ENCODE measurements around the gene ESPN.

The ESPN gene

GRCh38 chr1:6460301-6461050, 35.9 kb downstream of the ESPN start:
- Histone ChIP-seq H3K27me3 (replicated peaks in 2 of 5; ENCODE audit: control insufficient read depth in 4 of 5, insufficient read depth in 5 of 5, low read length in 4 of 5) (peaks cover 0 to 53% (median 14%) of the 10 kb centered on the region in 5 experiments), H3K4me1 (ENCODE audit: control extremely low read depth in 1 of 4, control insufficient read depth in 4 of 4, insufficient read depth in 4 of 4, low read length in 3 of 4) (peaks cover 0 to 25% (median 23%) of the 10 kb centered on the region in 4 experiments), H3K36me3 (ENCODE audit: control insufficient read depth in 4 of 4, insufficient read depth in 4 of 4, low read length in 3 of 4) (peaks cover 0 to 5% (median 0%) of the 10 kb centered on the region in 4 experiments), H3K27ac (ENCODE audit: insufficient read depth in 1 of 2, low read depth in 1 of 2, low read length in 2 of 2, poor library complexity in 1 of 2, severe bottlenecking in 2 of 2) (no peak overlapping the region), H3K9me3 (ENCODE audit: control extremely low read depth in 1 of 5, control insufficient read depth in 4 of 5, insufficient read depth in 2 of 5, low read depth in 1 of 5, low read length in 4 of 5) (no peaks in the 10 kb centered on the region), H3K4me3 (ENCODE audit: control insufficient read depth in 1 of 7, extremely low read depth in 1 of 7, insufficient read depth in 4 of 7, low read depth in 2 of 7, low read length in 6 of 7) (peak overlapping the region in 3 of 7 experiments; percentile 5 to 42 (median 37))
- 34% methylated on average over 35 of the region's 39 CpGs for WGBS (ENCODE audit: insufficient coverage)
- DNase-seq: no peak
- ChIA-PET POLR2A (interaction anchor here (0.6 kb wide), 1 partner anchor 34 kb away, joined by 3 read pairs; no protein-coding TSS in a partner anchor), CTCF (interaction anchor here (0.7 to 1.6 kb wide), 3 partner anchors 13 to 256 kb away, joined by 3 to 6 read pairs (median 3); no protein-coding TSS in a partner anchor)

DNA sequence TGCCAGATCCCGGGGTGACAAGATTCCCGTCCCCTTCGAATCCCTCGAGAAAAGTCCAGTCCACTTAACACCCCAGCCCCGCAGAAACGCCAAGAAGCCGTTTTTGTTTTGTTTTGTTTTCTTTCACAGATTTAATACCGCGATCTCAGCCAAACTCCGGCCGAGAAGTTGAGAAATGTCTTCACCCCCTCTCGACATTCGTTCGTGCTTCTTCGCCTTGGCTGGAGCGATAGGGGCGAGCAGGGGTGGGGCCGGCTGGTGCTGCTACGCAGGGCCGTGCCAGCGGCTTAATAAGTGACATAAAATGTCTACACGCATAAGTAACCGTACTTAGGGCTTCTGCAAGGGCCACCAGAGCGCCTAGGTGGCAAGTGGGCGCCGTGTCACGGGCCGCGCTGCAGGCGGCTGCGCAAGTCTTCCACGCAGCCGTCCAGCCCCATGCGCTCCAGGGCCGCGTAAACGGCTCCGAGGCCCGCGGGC, 36.5 kb downstream of the ESPN start:
- Histone ChIP-seq H3K36me3 (ENCODE audit: control insufficient read depth in 4 of 4, insufficient read depth in 4 of 4, low read length in 3 of 4) (peaks cover 0 to 5% (median 0%) of the 10 kb centered on the region in 4 experiments), H3K4me1 (ENCODE audit: control extremely low read depth in 1 of 4, control insufficient read depth in 4 of 4, insufficient read depth in 4 of 4, low read length in 3 of 4) (peaks cover 0 to 30% (median 28%) of the 10 kb centered on the region in 4 experiments), H3K4me3 (ENCODE audit: control insufficient read depth in 1 of 7, extremely low read depth in 1 of 7, insufficient read depth in 4 of 7, low read depth in 2 of 7, low read length in 6 of 7) (no peak overlapping the region), H3K27ac (ENCODE audit: insufficient read depth in 1 of 2, low read depth in 1 of 2, low read length in 2 of 2, poor library complexity in 1 of 2, severe bottlenecking in 2 of 2) (no peak overlapping the region), H3K9me3 (ENCODE audit: control extremely low read depth in 1 of 5, control insufficient read depth in 4 of 5, insufficient read depth in 2 of 5, low read depth in 1 of 5, low read length in 4 of 5) (no peaks in the 10 kb centered on the region), H3K27me3 (replicated peaks in 2 of 5; ENCODE audit: control insufficient read depth in 4 of 5, insufficient read depth in 5 of 5, low read length in 4 of 5) (peaks cover 0 to 55% (median 12%) of the 10 kb centered on the region in 5 experiments)
- CTCF ChIA-PET: interaction anchor here (1.7 kb wide), 1 partner anchor 12 kb away, joined by 7 read pairs; no protein-coding TSS in a partner anchor
- 96% methylated on average over 40 of the region's 40 CpGs for WGBS (ENCODE audit: insufficient coverage)
- no peak for DNase-seq
- POLR2A ChIA-PET: no interaction called here

- peaks cover 0 to 5% (median 0%) of the 10 kb centered on the region in 4 experiments for H3K36me3 ChIP-seq (ENCODE audit: control insufficient read depth in 4 of 4, insufficient read depth in 4 of 4, low read length in 3 of 4)
- H3K27me3 ChIP-seq (replicated peaks in 2 of 5; ENCODE audit: control insufficient read depth in 4 of 5, insufficient read depth in 5 of 5, low read length in 4 of 5): peaks cover 0 to 55% (median 8%) of the 10 kb centered on the region in 5 experiments
- POLR2A ChIA-PET: no interaction called here
- CTCF ChIA-PET: interaction anchor here (0.7 to 1.7 kb wide), 3 partner anchors 11 to 24 kb away, joined by 3 to 7 read pairs (median 3); no protein-coding TSS in a partner anchor
- H3K27ac ChIP-seq (ENCODE audit: insufficient read depth in 1 of 2, low read depth in 1 of 2, low read length in 2 of 2, poor library complexity in 1 of 2, severe bottlenecking in 2 of 2): no peak overlapping the region
- peaks cover 0 to 31% (median 29%) of the 10 kb centered on the region in 4 experiments for H3K4me1 ChIP-seq (ENCODE audit: control extremely low read depth in 1 of 4, control insufficient read depth in 4 of 4, insufficient read depth in 4 of 4, low read length in 3 of 4)
- H3K9me3 ChIP-seq (ENCODE audit: control extremely low read depth in 1 of 5, control insufficient read depth in 4 of 5, insufficient read depth in 2 of 5, low read depth in 1 of 5, low read length in 4 of 5): no peaks in the 10 kb centered on the region
- H3K4me3 ChIP-seq (ENCODE audit: control insufficient read depth in 1 of 7, extremely low read depth in 1 of 7, insufficient read depth in 4 of 7, low read depth in 2 of 7, low read length in 6 of 7): no peak overlapping the region
- no peak for DNase-seq
- 96% methylated on average over 47 of the region's 48 CpGs for WGBS (ENCODE audit: insufficient coverage)
These were observed 37.2 kb downstream of the ESPN start for GRCh38 chr1:6461538-6462411.

DNA sequence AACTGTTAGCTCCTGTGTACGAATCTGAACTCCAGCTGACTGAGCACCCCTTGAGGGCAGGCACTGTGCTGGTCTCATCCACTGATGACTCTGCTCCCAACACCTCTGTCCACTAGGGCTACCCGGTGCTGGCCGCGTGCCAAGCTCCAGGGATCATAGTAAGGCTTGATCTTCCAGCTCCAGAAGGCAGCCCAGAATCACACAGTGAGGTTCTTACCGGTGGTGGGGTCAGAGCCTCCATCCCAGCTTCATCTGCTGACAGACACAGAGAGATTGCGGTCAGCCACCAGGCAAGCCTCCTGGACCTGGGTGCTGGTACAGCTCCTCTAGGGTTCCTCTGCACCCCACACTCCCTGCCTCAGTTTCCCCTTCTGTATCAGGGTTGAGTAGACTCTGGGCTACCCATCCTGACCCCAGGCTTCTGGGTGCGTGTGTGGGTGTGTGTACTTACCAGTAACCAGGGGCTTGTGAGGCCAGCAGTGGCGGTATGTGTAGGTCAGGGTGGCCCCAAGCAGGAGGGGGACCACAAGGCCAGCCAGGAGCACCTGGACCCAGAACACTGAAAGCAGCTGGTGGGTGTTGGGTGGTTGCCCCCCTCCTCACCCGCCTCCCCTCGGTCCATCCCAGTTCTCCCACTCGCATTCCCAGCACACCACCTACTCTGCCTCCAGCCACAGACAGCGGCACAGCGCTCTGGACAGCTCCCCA, 38.0 kb downstream of the ESPN start:
- Histone ChIP-seq H3K9me3 (ENCODE audit: control extremely low read depth in 1 of 5, control insufficient read depth in 4 of 5, insufficient read depth in 2 of 5, low read depth in 1 of 5, low read length in 4 of 5) (no peaks in the 10 kb centered on the region), H3K4me3 (ENCODE audit: control insufficient read depth in 1 of 7, extremely low read depth in 1 of 7, insufficient read depth in 4 of 7, low read depth in 2 of 7, low read length in 6 of 7) (no peak overlapping the region), H3K4me1 (ENCODE audit: control extremely low read depth in 1 of 4, control insufficient read depth in 4 of 4, insufficient read depth in 4 of 4, low read length in 3 of 4) (peaks cover 0 to 31% (median 29%) of the 10 kb centered on the region in 4 experiments), H3K27ac (ENCODE audit: insufficient read depth in 1 of 2, low read depth in 1 of 2, low read length in 2 of 2, poor library complexity in 1 of 2, severe bottlenecking in 2 of 2) (no peak overlapping the region), H3K27me3 (replicated peaks in 2 of 5; ENCODE audit: control insufficient read depth in 4 of 5, insufficient read depth in 5 of 5, low read length in 4 of 5) (peaks cover 0 to 54% (median 6%) of the 10 kb centered on the region in 5 experiments), H3K36me3 (ENCODE audit: control insufficient read depth in 4 of 4, insufficient read depth in 4 of 4, low read length in 3 of 4) (peaks cover 0 to 5% (median 0%) of the 10 kb centered on the region in 4 experiments)
- ChIA-PET POLR2A (no interaction called here), CTCF (interaction anchor here (0.7 to 1.7 kb wide), 4 partner anchors 11 to 24 kb away, joined by 3 to 7 read pairs (median 4); no protein-coding TSS in a partner anchor)
- WGBS (ENCODE audit: insufficient coverage): 98% methylated on average over 7 of the region's 13 CpGs
- no peak for DNase-seq

- Histone ChIP-seq H3K4me3 (ENCODE audit: control insufficient read depth in 1 of 7, extremely low read depth in 1 of 7, insufficient read depth in 4 of 7, low read depth in 2 of 7, low read length in 6 of 7) (no peak overlapping the region), H3K36me3 (ENCODE audit: control insufficient read depth in 4 of 4, insufficient read depth in 4 of 4, low read length in 3 of 4) (peaks cover 0 to 5% (median 0%) of the 10 kb centered on the region in 4 experiments), H3K4me1 (ENCODE audit: control extremely low read depth in 1 of 4, control insufficient read depth in 4 of 4, insufficient read depth in 4 of 4, low read length in 3 of 4) (peaks cover 0 to 31% (median 29%) of the 10 kb centered on the region in 4 experiments), H3K9me3 (ENCODE audit: control extremely low read depth in 1 of 5, control insufficient read depth in 4 of 5, insufficient read depth in 2 of 5, low read depth in 1 of 5, low read length in 4 of 5) (no peaks in the 10 kb centered on the region), H3K27me3 (replicated peaks in 2 of 5; ENCODE audit: control insufficient read depth in 4 of 5, insufficient read depth in 5 of 5, low read length in 4 of 5) (peaks cover 0 to 52% (median 6%) of the 10 kb centered on the region in 5 experiments), H3K27ac (ENCODE audit: insufficient read depth in 1 of 2, low read depth in 1 of 2, low read length in 2 of 2, poor library complexity in 1 of 2, severe bottlenecking in 2 of 2) (no peak overlapping the region)
- CTCF ChIA-PET: interaction anchor here (1.0 to 1.1 kb wide), 2 partner anchors 9 to 13 kb away, joined by 4 to 6 read pairs; no protein-coding TSS in a partner anchor
- DNase-seq: no peak
- WGBS (ENCODE audit: insufficient coverage): no CpG with 5 or more reads among the region's 1 CpG
- POLR2A ChIA-PET: no interaction called here
These were observed 38.5 kb downstream of the ESPN start for GRCh38 chr1:6463120-6463412.

- 100% methylated on average over 6 of the region's 7 CpGs for WGBS (ENCODE audit: insufficient coverage)
- Histone ChIP-seq H3K4me1 (ENCODE audit: control extremely low read depth in 1 of 4, control insufficient read depth in 4 of 4, insufficient read depth in 4 of 4, low read length in 3 of 4) (peaks cover 0 to 31% (median 28%) of the 10 kb centered on the region in 4 experiments), H3K9me3 (ENCODE audit: control extremely low read depth in 1 of 5, control insufficient read depth in 4 of 5, insufficient read depth in 2 of 5, low read depth in 1 of 5, low read length in 4 of 5) (no peaks in the 10 kb centered on the region), H3K27ac (ENCODE audit: insufficient read depth in 1 of 2, low read depth in 1 of 2, low read length in 2 of 2, poor library complexity in 1 of 2, severe bottlenecking in 2 of 2) (no peak overlapping the region), H3K4me3 (ENCODE audit: control insufficient read depth in 1 of 7, extremely low read depth in 1 of 7, insufficient read depth in 4 of 7, low read depth in 2 of 7, low read length in 6 of 7) (no peak overlapping the region), H3K36me3 (ENCODE audit: control insufficient read depth in 4 of 4, insufficient read depth in 4 of 4, low read length in 3 of 4) (peaks cover 0 to 5% (median 0%) of the 10 kb centered on the region in 4 experiments), H3K27me3 (replicated peaks in 2 of 5; ENCODE audit: control insufficient read depth in 4 of 5, insufficient read depth in 5 of 5, low read length in 4 of 5) (peaks cover 0 to 47% (median 4%) of the 10 kb centered on the region in 5 experiments)
- no peak for DNase-seq
- ChIA-PET CTCF (interaction anchor here (1.4 kb wide), 1 partner anchor 24 kb away, joined by 4 read pairs; no protein-coding TSS in a partner anchor), POLR2A (no interaction called here)
These were observed 39.9 kb downstream of the ESPN start for GRCh38 chr1:6464514-6464836.

All from common myeloid progenitor, CD34-positive (primary cell).